Measurements from ENCODE around the gene VASN.
A peak's percentile ranks its signal among the peaks of the same experiment; 100 is the strongest.

VASN gene

GRCh38 chr16:4327386-4328045 is 44.1 kb upstream of the VASN start:
- H3K4me1 ChIP-seq (ENCODE audit: insufficient read depth, low read length, severe bottlenecking) = peaks cover 5% of the 10 kb centered on the region
- H3F3A ChIP-seq (ENCODE audit: insufficient read depth, low read length) = no peaks in the 10 kb centered on the region
- no peaks in the 10 kb centered on the region for H3K9me2 ChIP-seq (ENCODE audit: low read depth, low read length)
- H3K79me2 ChIP-seq (ENCODE audit: insufficient read depth, low read length) = no peaks in the 10 kb centered on the region
- H3K36me3 ChIP-seq (ENCODE audit: insufficient read depth, low read length) = no peaks in the 10 kb centered on the region
- no peaks in the 10 kb centered on the region for H3K9me3 ChIP-seq (ENCODE audit: low read length)
- H3K4me2 ChIP-seq (ENCODE audit: low read length) = peak overlapping the region; percentile 41; the same call in 1 of the 2 replicates
- H3K27me3 ChIP-seq (ENCODE audit: insufficient read depth, low read length) = peaks cover 12% of the 10 kb centered on the region; the same call in 1 of the 2 replicates
- no peak overlapping the region for H3K4me3 ChIP-seq (ENCODE audit: low read depth, low read length, poor library complexity, severe bottlenecking)
- TF ChIP-seq EZH2 (IDR thresholded peaks at IDR 0.05; ENCODE audit: borderline replicate concordance, low read length) (no peak), CTCF (IDR thresholded peaks at IDR 0.05; ENCODE audit: low read length) (no peak)
- H4K20me1 ChIP-seq (ENCODE audit: insufficient read depth, low read length) = no peaks in the 10 kb centered on the region
- no peak overlapping the region for H3K9ac ChIP-seq (ENCODE audit: low read length)
- no peak overlapping the region for H3K27ac ChIP-seq (ENCODE audit: low read depth, low read length, poor library complexity, severe bottlenecking)
- no peak overlapping the region for H2AFZ ChIP-seq (ENCODE audit: low read length)

GRCh38 chr16:4328046-4328781 is 43.4 kb upstream of the VASN start:
- no peaks in the 10 kb centered on the region for H3K9me3 ChIP-seq (ENCODE audit: low read length)
- H3K9me2 ChIP-seq (ENCODE audit: low read depth, low read length) = no peaks in the 10 kb centered on the region
- H3K27ac ChIP-seq (ENCODE audit: low read depth, low read length, poor library complexity, severe bottlenecking) = no peak overlapping the region
- peaks cover 12% of the 10 kb centered on the region; the same call in 1 of the 2 replicates for H3K27me3 ChIP-seq (ENCODE audit: insufficient read depth, low read length)
- TF ChIP-seq CTCF (IDR thresholded peaks at IDR 0.05; ENCODE audit: low read length) (peak; percentile 24), EZH2 (IDR thresholded peaks at IDR 0.05; ENCODE audit: borderline replicate concordance, low read length) (no peak)
- no peak overlapping the region for H2AFZ ChIP-seq (ENCODE audit: low read length)
- peaks cover 5% of the 10 kb centered on the region for H3K4me1 ChIP-seq (ENCODE audit: insufficient read depth, low read length, severe bottlenecking)
- H3K9ac ChIP-seq (ENCODE audit: low read length) = no peak overlapping the region
- H3K36me3 ChIP-seq (ENCODE audit: insufficient read depth, low read length) = no peaks in the 10 kb centered on the region
- H4K20me1 ChIP-seq (ENCODE audit: insufficient read depth, low read length) = no peaks in the 10 kb centered on the region
- H3K4me2 ChIP-seq (ENCODE audit: low read length) = peak overlapping the region; percentile 41; the same call in 1 of the 2 replicates
- H3F3A ChIP-seq (ENCODE audit: insufficient read depth, low read length) = no peaks in the 10 kb centered on the region
- H3K4me3 ChIP-seq (ENCODE audit: low read depth, low read length, poor library complexity, severe bottlenecking) = no peak overlapping the region
- H3K79me2 ChIP-seq (ENCODE audit: insufficient read depth, low read length) = no peaks in the 10 kb centered on the region

DNA sequence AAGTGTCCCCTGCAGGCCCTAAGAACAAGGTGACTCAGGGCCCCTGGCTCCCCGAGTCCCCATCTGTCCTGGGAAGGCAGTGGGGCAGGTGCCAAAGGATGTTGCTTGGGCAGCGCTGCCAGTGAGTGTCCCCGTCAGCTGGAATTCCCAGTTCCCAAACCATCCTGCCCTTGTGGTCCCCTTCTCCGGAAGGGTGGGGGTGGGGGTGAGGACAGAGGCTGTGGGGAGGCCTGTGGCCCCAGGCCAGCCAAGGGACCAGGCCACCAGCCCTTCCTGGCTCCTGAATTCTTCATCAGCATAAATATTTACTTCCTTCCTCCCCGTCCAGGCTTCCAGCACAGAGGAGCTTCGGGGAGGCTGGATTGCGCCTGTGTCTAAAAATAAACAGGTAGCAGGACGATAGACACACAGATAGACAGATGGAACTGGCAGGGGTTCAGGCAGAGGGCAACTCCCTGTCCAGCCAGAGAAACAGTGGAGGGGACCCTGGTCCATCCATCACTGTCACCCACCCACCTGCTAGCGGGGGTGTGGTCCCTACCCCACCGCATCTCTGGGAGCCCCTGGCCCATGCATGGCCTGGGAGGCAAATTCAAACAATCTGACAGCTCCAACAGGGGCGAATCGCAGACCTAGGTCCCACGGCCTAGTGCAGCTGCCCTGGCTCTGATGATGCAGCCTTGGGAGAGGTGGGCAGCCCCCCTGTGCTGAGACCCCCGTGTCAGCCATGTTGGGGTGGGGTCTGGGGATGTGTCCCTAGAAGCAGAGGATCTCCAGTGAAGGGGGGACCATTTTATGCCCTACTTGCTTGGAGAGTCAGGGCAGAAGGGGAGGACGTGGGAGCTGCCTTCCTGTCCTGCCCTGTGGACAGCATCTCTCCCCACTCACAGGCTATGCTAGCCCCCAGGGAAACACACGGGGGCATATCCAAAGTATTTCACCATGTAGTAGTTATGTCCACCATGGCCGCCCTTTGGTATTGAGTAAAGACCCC is 42.6 kb upstream of the VASN start:
- Histone ChIP-seq H3K27ac (ENCODE audit: low read depth, low read length, poor library complexity, severe bottlenecking) (no peak overlapping the region), H3K9me3 (ENCODE audit: low read length) (no peaks in the 10 kb centered on the region), H3K4me2 (ENCODE audit: low read length) (no peak overlapping the region), H3K79me2 (ENCODE audit: insufficient read depth, low read length) (no peaks in the 10 kb centered on the region), H3K4me3 (ENCODE audit: low read depth, low read length, poor library complexity, severe bottlenecking) (no peak overlapping the region), H3K4me1 (ENCODE audit: insufficient read depth, low read length, severe bottlenecking) (peaks cover 5% of the 10 kb centered on the region), H3K27me3 (ENCODE audit: insufficient read depth, low read length) (peaks cover 12% of the 10 kb centered on the region; the same call in 1 of the 2 replicates), H3F3A (ENCODE audit: insufficient read depth, low read length) (no peaks in the 10 kb centered on the region), H3K36me3 (ENCODE audit: insufficient read depth, low read length) (no peaks in the 10 kb centered on the region), H2AFZ (ENCODE audit: low read length) (no peak overlapping the region), H4K20me1 (ENCODE audit: insufficient read depth, low read length) (no peaks in the 10 kb centered on the region), H3K9ac (ENCODE audit: low read length) (no peak overlapping the region), H3K9me2 (ENCODE audit: low read depth, low read length) (no peaks in the 10 kb centered on the region)
- TF ChIP-seq CTCF (IDR thresholded peaks at IDR 0.05; ENCODE audit: low read length) = no peak
- TF ChIP-seq EZH2 (IDR thresholded peaks at IDR 0.05; ENCODE audit: borderline replicate concordance, low read length) = no peak
